ENCODE results near the gene SORT1. TPM values are rescaled to one million over a fixed set of nuclear protein-coding genes. Genes with fewer than 3 reads are reported as not detected.

Gene SORT1
- polyA plus RNA-seq, 1 of the 3 experiments (the other 2 are of a cell fraction), result 8.5 TPM

GRCh38 chr1:109279615-109280278 lies 118.0 kb downstream of the SORT1 start (continued):
- no peak for TF ChIP-seq RXRA (IDR thresholded peaks at IDR 0.05; ENCODE audit: borderline replicate concordance, low read depth)

DNA sequence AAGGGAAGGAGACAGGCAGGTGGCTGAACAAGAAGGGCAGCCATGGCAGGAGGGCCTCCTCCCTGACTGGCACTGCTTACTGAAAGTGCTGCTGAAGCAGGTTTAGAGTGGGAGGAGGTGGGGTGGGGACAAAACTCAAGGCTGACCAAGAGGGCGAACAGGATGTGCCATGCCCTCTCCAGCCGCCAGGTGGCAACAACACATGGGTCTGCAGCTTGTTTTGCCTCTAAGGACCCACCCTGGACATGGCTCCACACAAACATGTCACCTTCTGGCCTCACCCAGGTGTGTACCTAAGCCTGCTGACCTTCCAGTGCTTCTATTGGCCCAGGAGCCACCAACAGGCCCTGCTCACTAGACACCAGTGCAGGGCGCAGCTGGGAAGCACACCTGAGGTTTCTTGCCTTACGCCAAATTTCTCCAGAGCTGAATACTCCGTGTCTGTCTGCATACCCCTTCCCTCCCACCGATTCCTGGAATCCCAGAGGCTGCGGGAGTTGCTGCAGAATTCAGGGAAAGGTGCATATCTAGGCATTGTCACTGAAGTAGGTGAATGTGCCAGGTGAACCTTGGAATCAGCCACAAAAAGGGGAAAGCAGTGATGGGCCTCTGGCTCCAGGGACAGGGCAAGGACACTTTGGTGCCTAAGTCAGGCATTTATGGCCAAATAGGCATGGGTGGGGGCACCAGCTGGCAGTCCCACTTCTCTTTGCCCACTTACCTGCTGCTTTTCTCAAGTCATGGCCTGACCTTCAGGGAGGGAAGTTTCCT lies 120.1 kb downstream of the SORT1 start:
- Histone ChIP-seq H3K79me2 (ENCODE audit: insufficient read depth) (peaks cover 22% of the 10 kb centered on the region; the same call in 1 of the 2 replicates), H3K4me2 (no peak overlapping the region)
- WGBS (ENCODE audit: low lambda C conversion rate), result 78% methylated on average over 6 of the region's 7 CpGs

More for the DNA sequence above, 120.1 kb downstream of the SORT1 start:
- Histone ChIP-seq H3K9ac (no peak overlapping the region), H3K4me3 (ENCODE audit: low read depth in 2 of 2, low read length in 1 of 2) (no peak overlapping the region; a peak in 1 of 4 replicates), H3K36me3 (replicated peaks in 1 of 2; ENCODE audit: control insufficient read depth in 1 of 2, insufficient read depth in 2 of 2, low read length in 1 of 2) (no peaks in the 10 kb centered on the region), H2AFZ (ENCODE audit: low read depth) (no peak overlapping the region), H3F3A (replicated peaks; ENCODE audit: insufficient read depth) (peaks cover 16% of the 10 kb centered on the region), H3K9me2 (no peaks in the 10 kb centered on the region), H3K4me1 (ENCODE audit: control insufficient read depth in 1 of 2, insufficient read depth in 2 of 2, low read depth in 1 of 2, low read length in 1 of 2) (peaks cover 15 to 38% of the 10 kb centered on the region in 2 experiments), H3K9me3 (no peaks in the 10 kb centered on the region), H3K27ac (ENCODE audit: low read depth in 2 of 2, low read length in 1 of 2) (peak overlapping the region in 1 of 2 experiments; percentile 44; a peak in 2 of 4 replicates), H4K20me1 (ENCODE audit: insufficient read depth) (no peaks in the 10 kb centered on the region), H3K27me3 (ENCODE audit: insufficient read depth) (no peaks in the 10 kb centered on the region)
- TF ChIP-seq CTCF (IDR thresholded peaks at IDR 0.05), result peak; percentile 90
- TF ChIP-seq GATA2 (CRISPR knock-in tag; IDR thresholded peaks at IDR 0.05), result no peak
- peak; percentile 96 for TF ChIP-seq SMC3 (IDR thresholded peaks at IDR 0.05; ENCODE audit: low read depth, low read length)
- TF ChIP-seq RAD21 (IDR thresholded peaks at IDR 0.05; ENCODE audit: low read length), result peak; percentile 77
- no peak for TF ChIP-seq POLR2AphosphoS5 (IDR thresholded peaks at IDR 0.05; ENCODE audit: low read depth, low read length)
- 0 out of 2 replicates have a peak, but pooled peaks have one; percentile 21 for TF ChIP-seq NRF1 (IDR thresholded peaks at IDR 0.05; ENCODE audit: low read depth, low read length)
- no peak for TF ChIP-seq NFIC (IDR thresholded peaks at IDR 0.05; ENCODE audit: borderline replicate concordance)
- POLR2A ChIA-PET, result interaction anchor here (1.0 to 2.1 kb wide), 2 partner anchors 121 to 254 kb away, joined by 3 to 14 read pairs; partner anchors contain the start of gene SORT1
- peak; percentile 88 for DNase-seq
- CTCF ChIA-PET, result interaction anchor here (0.6 to 8.7 kb wide), 30 partner anchors 10 to 271 kb away, joined by 3 to 252 read pairs (median 4); partner anchors contain the start of genes CELSR2, CYB561D1, GNAI3 and MYBPHL
